K562 (cell line): ENCODE measurements around the gene SHF. TPM values are rescaled to one million over a fixed set of nuclear protein-coding genes. Genes with fewer than 3 reads are reported as not detected.
A peak's percentile ranks its signal among the peaks of the same experiment; 100 is the strongest.

ENCODE experiments used
- ATF7 ChIP-seq: fragments of 450-650 bp; IDR thresholded peaks from 2 replicates; pipeline ENCODE4 v1.7.1; 2014; ENCODE audit warnings: mild to moderate bottlenecking, moderate library complexity
- BRF1 ChIP-seq: IDR thresholded peaks from 3 replicates; pipeline ENCODE4 v1.6.1; 2011; ENCODE audit warnings: borderline replicate concordance, mild to moderate bottlenecking; ENCODE audit not compliant: insufficient read length; ENCODE audit errors: extremely low read depth
- CCNT2 ChIP-seq: IDR thresholded peaks from 2 replicates; pipeline ENCODE4 v1.6.1; 2011; ENCODE audit warnings: borderline replicate concordance, low read depth, mild to moderate bottlenecking, moderate library complexity, mixed read lengths, low read length; ENCODE audit not compliant: insufficient read length; ENCODE audit errors: extremely low read depth
- CREB1 ChIP-seq, 2 experiments: sonication (generic) in 1 of 2; formaldehyde crosslinking in 1 of 2; IDR thresholded peaks; 2 replicates each; pipeline versions ENCODE4 v1.6.1 to v1.8.0; 2012 to 2022; ENCODE audit warnings: inconsistent platforms in 1 of 2, mild to moderate bottlenecking in 1 of 2, missing genetic modification reagents in 1 of 2, moderate library complexity in 1 of 2
- CTBP1 ChIP-seq: fragments of 450-650 bp; IDR thresholded peaks from 2 replicates; pipeline ENCODE4 v1.6.1; 2016; ENCODE audit warnings: borderline replicate concordance
- HEY1 ChIP-seq: fragments of 250-450 bp; sonication (Bioruptor Pico); IDR thresholded peaks from 2 replicates; pipeline ENCODE4 v1.5.0; 2020; ENCODE audit warnings: mild to moderate bottlenecking, moderate library complexity, borderline replicate concordance
- KLF10 ChIP-seq: fragments of 250-450 bp; sonication (Bioruptor Pico); IDR thresholded peaks from 2 replicates; pipeline ENCODE4 v1.6.1; 2021; ENCODE audit warnings: matching md5 sums
- MAFG ChIP-seq: fragments of 450-650 bp; conservative IDR thresholded peaks from 2 replicates; pipeline ENCODE4 v1.6.1; 2016; ENCODE audit warnings: missing genetic modification characterization, missing compliant biosample characterization
- MTA3 ChIP-seq: fragments of 450-650 bp; formaldehyde crosslinking; IDR thresholded peaks from 2 replicates; pipeline ENCODE4 v1.6.1; 2017; ENCODE audit warnings: mild to moderate bottlenecking, borderline replicate concordance
- NFE2 ChIP-seq: IDR thresholded peaks from 2 replicates; pipeline ENCODE4 v1.6.1; 2014; ENCODE audit warnings: antibody characterized with exemption, low read depth
- SMARCB1 ChIP-seq: IDR thresholded peaks from 2 replicates; pipeline ENCODE4 v1.6.1; 2011; ENCODE audit warnings: improper control_type of control experiment, low read depth; ENCODE audit not compliant: insufficient read length
- TCF3 ChIP-seq: sonication (generic); formaldehyde crosslinking; IDR thresholded peaks from 2 replicates; pipeline ENCODE4 v1.4.0; 2020; ENCODE audit warnings: mild to moderate bottlenecking, missing genetic modification reagents
- TCF7 ChIP-seq: sonication (generic); IDR thresholded peaks from 2 replicates; pipeline ENCODE4 v1.6.1; 2016; ENCODE audit warnings: antibody characterized with exemption, borderline replicate concordance
- ZFP36 ChIP-seq: fragments of 150-350 bp; IDR thresholded peaks from 2 replicates; pipeline ENCODE4 v1.6.1; 2018; ENCODE audit warnings: low read length, low read depth; ENCODE audit not compliant: partially characterized antibody
- ZNF224 ChIP-seq: sonication (generic); formaldehyde crosslinking; IDR thresholded peaks from 2 replicates; pipeline ENCODE4 v1.8.0; 2022; ENCODE audit warnings: mild to moderate bottlenecking, missing genetic modification reagents
- ZNF253 ChIP-seq: fragments of 250-450 bp; sonication (Bioruptor Pico); conservative IDR thresholded peaks from 2 replicates; pipeline ENCODE4 v1.6.1; 2021; ENCODE audit warnings: mild to moderate bottlenecking
- ZNF699 ChIP-seq: fragments of 250-450 bp; sonication (Bioruptor Pico); IDR thresholded peaks from 2 replicates; pipeline ENCODE4 v1.8.0; 2021; ENCODE audit warnings: mild to moderate bottlenecking, moderate library complexity; ENCODE audit not compliant: insufficient replicate concordance
- polyA plus RNA-seq, 8 experiments: library from polyadenylated mRNA; depleted of rRNA in 4 of 8; stranded (reverse) in 5 of 8; unstranded in 3 of 8; fragments of >200 nt; fragmentation: Nextera tagmentation in 2 of 8; fragmentation: Illumina TruSeq in 1 of 8; extraction: Ambion mirVana in 2 of 8; extraction: Trizol in 1 of 8; gene quantifications; 2 replicates each; pipeline versions ENCODE4 v1.2.1 to v1.2.3, GENCODE V29; 2011 to 2014; ENCODE audit warnings: inconsistent platforms in 1 of 8, missing spikeins in 1 of 8
- total RNA-seq, 7 experiments: library from RNA; depleted of rRNA in 6 of 7; stranded (reverse); fragments of >200 nt in 6 of 7; fragmentation: Illumina TruSeq in 2 of 7; extraction: Trizol in 2 of 7; gene quantifications; 2 replicates each; pipeline versions ENCODE4 v1.2.1 to v1.2.3, GENCODE V29; 2011 to 2021; ENCODE audit warnings: low replicate concordance in 1 of 7
- TF ChIP-seq, protein P1 (sequence below): fragments of 450-650 bp; formaldehyde crosslinking; IDR thresholded peaks from 2 replicates; pipeline ENCODE4 v1.4.0; 2022; ENCODE audit warnings: missing genetic modification characterization
- TF ChIP-seq, protein P2 (sequence below): fragments of 450-650 bp; IDR thresholded peaks from 2 replicates; pipeline ENCODE4 v1.6.1; 2016; ENCODE audit warnings: low read depth

Gene SHF
- total and polyA plus RNA-seq, 9 of the 15 experiments (the other 6 are each of a cell fraction or from before 2014, with no cell fraction given): 0.51 to 2.2 (median 0.85) TPM; not detected in 2

GRCh38 chr15:45200001-45200798, 12.4 kb upstream of the SHF start (continued):
- TF ChIP-seq CTBP1 (peak; percentile 79), ZNF253 (CRISPR knock-in tag) (no peak), MTA3 (peak; percentile 66; the same call in 1 of the 2 replicates), NFE2 (peak; percentile 73), ZNF699 (CRISPR knock-in tag) (no peak), ZNF224 (CRISPR knock-in tag) (no peak), CCNT2 (no peak), KLF10 (CRISPR knock-in tag) (no peak), MAFG (tag) (peak; percentile 66), SMARCB1 (no peak), HEY1 (CRISPR knock-in tag) (no peak), TCF3 (peak; percentile 64), TCF7 (0 out of 2 replicates have a peak, but pooled peaks have one; percentile 29), ATF7 (peak; percentile 69), CREB1 (IDR thresholded peaks at IDR 0.05) (peak; percentile 53; the same call in 1 of the 2 replicates), CREB1 (CRISPR knock-in tag; IDR thresholded peaks at IDR 0.05) (peak; percentile 86), ZFP36 (peak; percentile 39), BRF1 (peak; percentile 50)
- TF ChIP-seq, protein P1, sequence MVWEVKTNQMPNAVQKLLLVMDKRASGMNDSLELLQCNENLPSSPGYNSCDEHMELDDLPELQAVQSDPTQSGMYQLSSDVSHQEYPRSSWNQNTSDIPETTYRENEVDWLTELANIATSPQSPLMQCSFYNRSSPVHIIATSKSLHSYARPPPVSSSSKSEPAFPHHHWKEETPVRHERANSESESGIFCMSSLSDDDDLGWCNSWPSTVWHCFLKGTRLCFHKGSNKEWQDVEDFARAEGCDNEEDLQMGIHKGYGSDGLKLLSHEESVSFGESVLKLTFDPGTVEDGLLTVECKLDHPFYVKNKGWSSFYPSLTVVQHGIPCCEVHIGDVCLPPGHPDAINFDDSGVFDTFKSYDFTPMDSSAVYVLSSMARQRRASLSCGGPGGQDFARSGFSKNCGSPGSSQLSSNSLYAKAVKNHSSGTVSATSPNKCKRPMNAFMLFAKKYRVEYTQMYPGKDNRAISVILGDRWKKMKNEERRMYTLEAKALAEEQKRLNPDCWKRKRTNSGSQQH: no peak
- TF ChIP-seq, protein P2, sequence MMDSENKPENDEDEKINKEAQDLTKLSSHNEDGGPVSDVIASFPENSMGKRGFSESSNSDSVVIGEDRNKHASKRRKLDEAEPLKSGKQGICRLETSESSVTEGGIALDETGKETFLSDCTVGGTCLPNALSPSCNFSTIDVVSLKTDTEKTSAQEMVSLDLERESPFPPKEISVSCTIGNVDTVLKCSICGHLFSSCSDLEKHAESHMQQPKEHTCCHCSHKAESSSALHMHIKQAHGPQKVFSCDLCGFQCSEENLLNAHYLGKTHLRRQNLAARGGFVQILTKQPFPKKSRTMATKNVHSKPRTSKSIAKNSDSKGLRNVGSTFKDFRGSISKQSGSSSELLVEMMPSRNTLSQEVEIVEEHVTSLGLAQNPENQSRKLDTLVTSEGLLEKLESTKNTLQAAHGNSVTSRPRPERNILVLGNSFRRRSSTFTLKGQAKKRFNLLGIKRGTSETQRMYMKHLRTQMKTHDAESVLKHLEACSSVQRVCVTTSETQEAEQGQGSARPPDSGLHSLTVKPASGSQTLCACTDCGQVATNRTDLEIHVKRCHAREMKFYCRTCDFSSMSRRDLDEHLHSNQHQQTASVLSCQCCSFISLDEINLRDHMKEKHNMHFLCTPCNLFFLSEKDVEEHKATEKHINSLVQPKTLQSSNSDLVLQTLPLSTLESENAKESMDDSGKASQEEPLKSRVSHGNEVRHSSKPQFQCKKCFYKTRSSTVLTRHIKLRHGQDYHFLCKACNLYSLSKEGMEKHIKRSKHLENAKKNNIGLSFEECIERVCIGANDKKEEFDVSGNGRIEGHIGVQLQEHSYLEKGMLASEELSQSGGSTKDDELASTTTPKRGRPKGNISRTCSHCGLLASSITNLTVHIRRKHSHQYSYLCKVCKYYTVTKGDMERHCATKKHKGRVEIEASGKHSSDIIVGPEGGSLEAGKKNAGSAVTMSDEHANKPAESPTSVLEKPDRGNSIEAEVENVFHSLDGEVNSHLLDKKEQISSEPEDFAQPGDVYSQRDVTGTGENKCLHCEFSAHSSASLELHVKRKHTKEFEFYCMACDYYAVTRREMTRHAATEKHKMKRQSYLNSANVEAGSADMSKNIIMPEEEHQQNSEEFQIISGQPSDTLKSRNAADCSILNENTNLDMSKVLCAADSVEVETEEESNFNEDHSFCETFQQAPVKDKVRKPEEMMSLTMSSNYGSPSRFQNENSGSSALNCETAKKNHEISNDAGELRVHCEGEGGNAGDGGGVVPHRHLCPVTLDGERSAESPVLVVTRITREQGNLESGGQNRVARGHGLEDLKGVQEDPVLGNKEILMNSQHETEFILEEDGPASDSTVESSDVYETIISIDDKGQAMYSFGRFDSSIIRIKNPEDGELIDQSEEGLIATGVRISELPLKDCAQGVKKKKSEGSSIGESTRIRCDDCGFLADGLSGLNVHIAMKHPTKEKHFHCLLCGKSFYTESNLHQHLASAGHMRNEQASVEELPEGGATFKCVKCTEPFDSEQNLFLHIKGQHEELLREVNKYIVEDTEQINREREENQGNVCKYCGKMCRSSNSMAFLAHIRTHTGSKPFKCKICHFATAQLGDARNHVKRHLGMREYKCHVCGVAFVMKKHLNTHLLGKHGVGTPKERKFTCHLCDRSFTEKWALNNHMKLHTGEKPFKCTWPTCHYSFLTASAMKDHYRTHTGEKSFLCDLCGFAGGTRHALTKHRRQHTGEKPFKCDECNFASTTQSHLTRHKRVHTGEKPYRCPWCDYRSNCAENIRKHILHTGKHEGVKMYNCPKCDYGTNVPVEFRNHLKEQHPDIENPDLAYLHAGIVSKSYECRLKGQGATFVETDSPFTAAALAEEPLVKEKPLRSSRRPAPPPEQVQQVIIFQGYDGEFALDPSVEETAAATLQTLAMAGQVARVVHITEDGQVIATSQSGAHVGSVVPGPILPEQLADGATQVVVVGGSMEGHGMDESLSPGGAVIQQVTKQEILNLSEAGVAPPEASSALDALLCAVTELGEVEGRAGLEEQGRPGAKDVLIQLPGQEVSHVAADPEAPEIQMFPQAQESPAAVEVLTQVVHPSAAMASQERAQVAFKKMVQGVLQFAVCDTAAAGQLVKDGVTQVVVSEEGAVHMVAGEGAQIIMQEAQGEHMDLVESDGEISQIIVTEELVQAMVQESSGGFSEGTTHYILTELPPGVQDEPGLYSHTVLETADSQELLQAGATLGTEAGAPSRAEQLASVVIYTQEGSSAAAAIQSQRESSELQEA: peak; percentile 85
